ENCODE measurements around the gene ST3GAL5.

Gene ST3GAL5

DNA sequence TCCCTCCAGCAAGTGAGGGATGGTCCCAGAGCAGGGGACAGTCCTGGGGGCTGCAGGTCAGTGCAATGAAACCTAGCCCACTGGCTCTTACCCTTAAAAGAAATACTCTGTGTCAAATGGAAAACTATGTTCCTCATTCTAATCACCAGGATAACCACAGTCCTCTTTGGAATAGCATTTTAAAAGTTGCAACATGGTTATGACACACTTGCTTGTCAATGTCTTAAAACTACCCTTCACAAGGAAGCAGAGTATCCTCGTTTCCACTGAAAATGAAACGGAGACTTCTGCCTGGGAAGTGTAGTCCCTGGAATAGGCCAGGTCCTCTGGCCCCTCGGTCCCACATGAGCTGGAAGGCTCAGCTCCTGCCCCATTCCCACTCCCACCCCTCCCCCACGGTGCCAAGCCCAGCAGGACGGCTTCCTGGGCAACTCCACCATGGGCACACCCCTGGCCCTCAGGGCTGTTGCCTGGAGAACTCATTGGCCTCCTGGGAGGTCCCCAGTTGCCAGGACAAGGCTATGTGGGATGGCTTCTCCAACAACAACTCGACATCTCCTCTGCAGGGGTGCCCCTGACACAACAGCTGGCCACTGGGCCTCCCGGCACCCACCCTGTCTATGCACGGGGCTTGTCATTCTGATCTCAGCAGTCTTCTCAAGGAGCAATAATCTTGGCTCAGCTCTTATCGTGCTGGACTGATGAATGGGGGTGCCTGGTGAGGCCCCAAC is 38.3 kb upstream of the ST3GAL5 start:
- TF ChIP-seq, protein P1, sequence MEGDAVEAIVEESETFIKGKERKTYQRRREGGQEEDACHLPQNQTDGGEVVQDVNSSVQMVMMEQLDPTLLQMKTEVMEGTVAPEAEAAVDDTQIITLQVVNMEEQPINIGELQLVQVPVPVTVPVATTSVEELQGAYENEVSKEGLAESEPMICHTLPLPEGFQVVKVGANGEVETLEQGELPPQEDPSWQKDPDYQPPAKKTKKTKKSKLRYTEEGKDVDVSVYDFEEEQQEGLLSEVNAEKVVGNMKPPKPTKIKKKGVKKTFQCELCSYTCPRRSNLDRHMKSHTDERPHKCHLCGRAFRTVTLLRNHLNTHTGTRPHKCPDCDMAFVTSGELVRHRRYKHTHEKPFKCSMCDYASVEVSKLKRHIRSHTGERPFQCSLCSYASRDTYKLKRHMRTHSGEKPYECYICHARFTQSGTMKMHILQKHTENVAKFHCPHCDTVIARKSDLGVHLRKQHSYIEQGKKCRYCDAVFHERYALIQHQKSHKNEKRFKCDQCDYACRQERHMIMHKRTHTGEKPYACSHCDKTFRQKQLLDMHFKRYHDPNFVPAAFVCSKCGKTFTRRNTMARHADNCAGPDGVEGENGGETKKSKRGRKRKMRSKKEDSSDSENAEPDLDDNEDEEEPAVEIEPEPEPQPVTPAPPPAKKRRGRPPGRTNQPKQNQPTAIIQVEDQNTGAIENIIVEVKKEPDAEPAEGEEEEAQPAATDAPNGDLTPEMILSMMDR (IDR thresholded peaks at IDR 0.05; ENCODE audit: low read depth, low read length), result no peak
- Histone ChIP-seq H3K36me3 (no peaks in the 10 kb centered on the region), H3K9me3 (no peaks in the 10 kb centered on the region), H3K4me3 (ENCODE audit: low read depth, low read length) (no peak overlapping the region), H3K27me3 (no peaks in the 10 kb centered on the region), H3K4me1 (no peaks in the 10 kb centered on the region)
- DNase-seq, result no peak

DNA sequence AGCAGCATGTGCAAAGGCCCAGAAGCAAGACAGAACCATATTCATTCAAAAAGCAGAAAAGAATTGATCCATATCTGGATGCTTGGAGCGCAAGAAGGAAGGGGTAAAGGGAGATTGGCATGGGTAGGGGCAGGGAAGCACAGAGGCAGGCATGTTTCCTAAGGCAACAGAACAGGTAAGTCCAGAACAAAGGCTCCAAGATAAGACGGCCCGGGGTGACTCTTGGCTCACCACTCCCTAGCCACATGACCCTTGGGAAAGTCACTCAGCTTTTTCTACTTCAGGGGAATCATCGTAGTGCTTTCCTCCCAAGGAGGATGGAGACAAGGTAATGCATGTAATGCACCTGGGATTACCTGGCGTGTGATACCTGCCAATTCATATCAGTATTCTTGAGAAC is 37.7 kb upstream of the ST3GAL5 start:
- TF ChIP-seq, protein P1 (IDR thresholded peaks at IDR 0.05; ENCODE audit: low read depth, low read length), result no peak
- DNase-seq, result no peak
- no peaks in the 10 kb centered on the region for H3K4me1 ChIP-seq
- no peaks in the 10 kb centered on the region for H3K9me3 ChIP-seq
- H3K27me3 ChIP-seq, result no peaks in the 10 kb centered on the region
- no peak overlapping the region for H3K4me3 ChIP-seq (ENCODE audit: low read depth, low read length)
- H3K36me3 ChIP-seq, result no peaks in the 10 kb centered on the region

DNA sequence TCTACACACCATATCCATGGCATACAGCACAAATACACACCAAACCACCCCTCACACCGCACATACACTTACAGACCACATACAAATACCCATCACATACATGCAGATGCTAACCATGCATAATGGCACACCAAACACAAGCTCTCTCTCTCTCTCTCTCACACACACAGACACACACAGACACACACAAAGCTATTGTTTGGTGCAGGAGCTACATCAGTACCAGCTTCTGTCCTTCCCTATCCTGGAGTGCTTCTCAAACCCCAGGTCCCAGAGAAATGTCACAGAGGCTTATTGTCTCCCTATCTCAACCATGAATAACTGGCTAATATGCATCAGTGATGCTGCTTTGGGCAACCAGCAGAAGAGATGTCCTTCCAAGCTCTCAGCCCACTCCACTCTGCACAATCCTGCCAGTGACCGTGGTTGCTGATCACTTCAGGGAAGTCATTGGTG is 36.5 kb upstream of the ST3GAL5 start:
- no peak for DNase-seq
- no peak overlapping the region for H3K4me3 ChIP-seq (ENCODE audit: low read depth, low read length)
- no peaks in the 10 kb centered on the region for H3K4me1 ChIP-seq
- H3K9me3 ChIP-seq, result no peaks in the 10 kb centered on the region
- H3K27me3 ChIP-seq, result no peaks in the 10 kb centered on the region
- no peaks in the 10 kb centered on the region for H3K36me3 ChIP-seq
- TF ChIP-seq, protein P1 (IDR thresholded peaks at IDR 0.05; ENCODE audit: low read depth, low read length), result no peak

DNA sequence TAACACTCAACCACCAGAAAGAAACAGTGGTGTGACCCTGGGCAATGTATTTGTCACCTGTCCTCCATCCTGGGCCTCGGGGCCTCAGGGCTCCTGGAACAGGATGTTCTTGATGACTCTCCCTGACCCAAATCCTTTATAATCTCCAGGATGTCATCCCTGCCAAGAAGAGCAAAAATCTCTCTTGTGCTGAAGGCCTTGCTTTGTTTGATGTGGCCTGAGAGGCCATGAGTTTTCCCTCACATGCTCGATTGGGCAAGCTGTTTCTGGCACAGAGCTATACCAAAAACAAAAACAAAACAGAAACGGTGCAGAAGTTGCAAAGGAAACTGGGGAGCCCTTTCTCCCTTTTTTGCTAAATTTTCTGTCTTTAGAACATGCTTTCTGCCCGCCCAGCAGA is 35.7 kb upstream of the ST3GAL5 start:
- Histone ChIP-seq H3K4me1 (no peaks in the 10 kb centered on the region), H3K36me3 (no peaks in the 10 kb centered on the region), H3K9me3 (no peaks in the 10 kb centered on the region), H3K27me3 (no peaks in the 10 kb centered on the region), H3K4me3 (ENCODE audit: low read depth, low read length) (no peak overlapping the region)
- DNase-seq, result no peak
- TF ChIP-seq, protein P1 (IDR thresholded peaks at IDR 0.05; ENCODE audit: low read depth, low read length), result no peak

DNA sequence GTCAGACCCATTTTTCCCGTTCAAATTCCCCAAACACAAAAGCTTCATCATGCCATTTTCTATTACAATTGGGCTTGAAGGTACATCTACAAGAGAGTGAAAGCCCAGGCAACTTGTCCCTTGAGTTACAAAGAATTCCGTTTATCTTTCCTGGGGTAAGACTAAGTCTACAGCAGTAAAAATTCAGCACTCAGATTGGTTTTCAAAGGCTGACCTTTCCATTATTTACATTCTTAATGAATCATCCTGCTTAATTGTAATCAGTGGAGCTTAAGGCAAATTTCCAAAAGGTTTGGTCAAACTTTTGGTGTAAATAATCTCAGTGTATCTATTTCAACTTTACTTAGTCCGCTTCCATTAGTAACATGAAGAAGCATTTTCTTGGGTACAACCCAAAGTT is 33.4 kb upstream of the ST3GAL5 start:
- Histone ChIP-seq H3K4me1 (no peaks in the 10 kb centered on the region), H3K36me3 (no peaks in the 10 kb centered on the region), H3K27me3 (no peaks in the 10 kb centered on the region), H3K4me3 (ENCODE audit: low read depth, low read length) (no peak overlapping the region), H3K9me3 (no peaks in the 10 kb centered on the region)
- TF ChIP-seq, protein P1 (IDR thresholded peaks at IDR 0.05; ENCODE audit: low read depth, low read length), result no peak
- no peak for DNase-seq

DNA sequence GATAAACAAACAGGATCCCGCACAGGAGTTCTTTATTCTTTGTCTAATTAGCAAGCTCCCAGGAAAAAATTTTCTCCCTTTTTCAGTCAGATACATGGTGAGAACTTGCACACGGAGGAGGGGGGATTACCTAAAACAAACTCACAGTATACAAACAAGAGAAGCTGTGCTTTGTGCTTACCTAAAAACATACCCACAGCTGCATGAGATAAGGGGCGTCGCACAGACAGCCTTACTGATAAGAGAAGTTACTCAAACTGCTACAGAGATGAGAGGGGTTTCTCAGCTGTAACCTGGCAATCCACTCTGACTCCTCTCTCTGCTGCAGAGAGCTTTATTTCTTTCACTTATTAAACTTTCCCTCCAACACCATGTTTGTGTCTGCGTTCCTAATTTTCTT is 32.9 kb upstream of the ST3GAL5 start:
- Histone ChIP-seq H3K27me3 (no peaks in the 10 kb centered on the region), H3K36me3 (no peaks in the 10 kb centered on the region), H3K4me3 (ENCODE audit: low read depth, low read length) (no peak overlapping the region), H3K9me3 (no peaks in the 10 kb centered on the region), H3K4me1 (no peaks in the 10 kb centered on the region)
- no peak for DNase-seq
- TF ChIP-seq, protein P1 (IDR thresholded peaks at IDR 0.05; ENCODE audit: low read depth, low read length), result no peak

Measured in BE2C (cell line).